Glutamatergic neuron (in vitro differentiated cells): ENCODE measurements around the gene RAD50. TPM values are rescaled to one million over a fixed set of nuclear protein-coding genes. Genes with fewer than 3 reads are reported as not detected.

ENCODE experiments used
- DNase-seq: peaks from one replicate; pipeline ENCODE4 v3.0.0; 2022
- H3K27ac Mint-ChIP-seq: one replicate; pipeline ENCODE4 v1.8.0; 2020; ENCODE audit warnings: mild to moderate bottlenecking, mixed read lengths, inconsistent platforms; ENCODE audit not compliant: unreplicated experiment
- H3K27me3 Mint-ChIP-seq: one replicate; pipeline ENCODE4 v1.8.0; 2020; ENCODE audit warnings: mild to moderate bottlenecking, moderate library complexity, mixed read lengths, inconsistent platforms; ENCODE audit not compliant: unreplicated experiment
- H3K36me3 Mint-ChIP-seq: one replicate; pipeline ENCODE4 v1.8.0; 2020; ENCODE audit warnings: mild to moderate bottlenecking, mixed read lengths, inconsistent platforms; ENCODE audit not compliant: unreplicated experiment
- H3K4me1 Mint-ChIP-seq: one replicate; pipeline ENCODE4 v1.8.0; 2020; ENCODE audit warnings: mild to moderate bottlenecking, low read depth, mixed read lengths, inconsistent platforms; ENCODE audit not compliant: unreplicated experiment
- H3K4me3 Mint-ChIP-seq: one replicate; pipeline ENCODE4 v1.8.0; 2020; ENCODE audit warnings: mild to moderate bottlenecking, mixed read lengths, inconsistent platforms; ENCODE audit not compliant: unreplicated experiment
- H3K9me3 Mint-ChIP-seq: one replicate; pipeline ENCODE4 v1.8.0; 2020; ENCODE audit warnings: mild to moderate bottlenecking, moderate library complexity, mixed read lengths, inconsistent platforms; ENCODE audit not compliant: unreplicated experiment
- total RNA-seq: library from RNA; stranded (reverse); fragmentation: NEBNext Ultra II Directional; extraction: Animal tissue kit (Norgen Biotek cat#: 25700); gene quantifications from one replicate; pipeline ENCODE4 v1.2.1, GENCODE V29; 2021; ENCODE audit not compliant: unreplicated experiment
- TF ChIP-seq, protein P1 (sequence below): fragments of 200-600 bp; sonication (generic); IDR thresholded peaks from one replicate; pipeline ENCODE4 v1.5.0; 2021; ENCODE audit not compliant: partially characterized antibody, unreplicated experiment

Gene RAD50
- total RNA-seq, 1 donor from 2014 or later: 34.9 TPM

DNA sequence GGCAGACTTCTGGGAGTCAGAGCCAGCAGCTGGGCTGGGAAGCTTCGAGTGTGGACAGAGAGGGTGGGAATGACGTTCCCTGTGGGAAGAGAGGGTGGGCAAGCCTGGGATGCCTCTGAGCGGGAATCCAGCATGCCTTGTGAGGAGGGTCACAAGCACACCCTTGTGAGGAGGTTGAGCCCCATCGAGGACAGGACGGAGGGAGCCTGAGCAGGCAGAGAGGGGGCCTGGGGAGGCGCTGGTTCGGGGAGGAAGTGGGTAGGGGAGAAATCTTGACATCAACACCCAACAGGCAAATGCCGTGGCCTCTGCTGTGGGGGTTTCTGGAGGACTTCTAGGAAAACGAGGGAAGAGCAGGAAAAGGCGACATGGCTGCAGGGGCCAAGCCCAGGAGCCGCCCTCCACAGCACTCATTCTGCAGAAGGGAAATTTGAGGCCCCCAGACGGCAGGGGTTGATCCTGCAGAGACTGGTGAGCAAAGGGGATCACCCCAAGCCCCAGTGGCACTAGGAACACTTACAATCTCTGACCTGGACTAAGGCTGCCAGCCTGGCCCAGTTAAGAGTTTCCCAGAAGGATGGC lies 100.1 kb downstream of the RAD50 start:
- Mint-ChIP-seq H3K36me3 (no peaks in the 10 kb centered on the region), H3K9me3 (peaks cover 7% of the 10 kb centered on the region), H3K27me3 (peaks cover 6% of the 10 kb centered on the region), H3K4me3 (peak overlapping the region; percentile 34), H3K27ac (no peak overlapping the region), H3K4me1 (peaks cover 11% of the 10 kb centered on the region)
- no peak for DNase-seq
- TF ChIP-seq, protein P1, sequence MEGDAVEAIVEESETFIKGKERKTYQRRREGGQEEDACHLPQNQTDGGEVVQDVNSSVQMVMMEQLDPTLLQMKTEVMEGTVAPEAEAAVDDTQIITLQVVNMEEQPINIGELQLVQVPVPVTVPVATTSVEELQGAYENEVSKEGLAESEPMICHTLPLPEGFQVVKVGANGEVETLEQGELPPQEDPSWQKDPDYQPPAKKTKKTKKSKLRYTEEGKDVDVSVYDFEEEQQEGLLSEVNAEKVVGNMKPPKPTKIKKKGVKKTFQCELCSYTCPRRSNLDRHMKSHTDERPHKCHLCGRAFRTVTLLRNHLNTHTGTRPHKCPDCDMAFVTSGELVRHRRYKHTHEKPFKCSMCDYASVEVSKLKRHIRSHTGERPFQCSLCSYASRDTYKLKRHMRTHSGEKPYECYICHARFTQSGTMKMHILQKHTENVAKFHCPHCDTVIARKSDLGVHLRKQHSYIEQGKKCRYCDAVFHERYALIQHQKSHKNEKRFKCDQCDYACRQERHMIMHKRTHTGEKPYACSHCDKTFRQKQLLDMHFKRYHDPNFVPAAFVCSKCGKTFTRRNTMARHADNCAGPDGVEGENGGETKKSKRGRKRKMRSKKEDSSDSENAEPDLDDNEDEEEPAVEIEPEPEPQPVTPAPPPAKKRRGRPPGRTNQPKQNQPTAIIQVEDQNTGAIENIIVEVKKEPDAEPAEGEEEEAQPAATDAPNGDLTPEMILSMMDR: no peak

GRCh38 chr5:132657676-132658380 lies 101.1 kb downstream of the RAD50 start, which contains the start of gene IL13:
Gene IL13 (plus strand): TSS chr5:132658173. CDS start chr5:132658187, 14 bp downstream.
- Mint-ChIP-seq H3K9me3 (peaks cover 7% of the 10 kb centered on the region), H3K27me3 (peaks cover 10% of the 10 kb centered on the region), H3K4me3 (no peak within 1 kb of the TSS), H3K4me1 (peaks cover 11% of the 10 kb centered on the region), H3K27ac (no peak within 1 kb of the TSS), H3K36me3 (no peaks in the 10 kb centered on the region)
- TF ChIP-seq, protein P1: no peak
- no peak for DNase-seq

DNA sequence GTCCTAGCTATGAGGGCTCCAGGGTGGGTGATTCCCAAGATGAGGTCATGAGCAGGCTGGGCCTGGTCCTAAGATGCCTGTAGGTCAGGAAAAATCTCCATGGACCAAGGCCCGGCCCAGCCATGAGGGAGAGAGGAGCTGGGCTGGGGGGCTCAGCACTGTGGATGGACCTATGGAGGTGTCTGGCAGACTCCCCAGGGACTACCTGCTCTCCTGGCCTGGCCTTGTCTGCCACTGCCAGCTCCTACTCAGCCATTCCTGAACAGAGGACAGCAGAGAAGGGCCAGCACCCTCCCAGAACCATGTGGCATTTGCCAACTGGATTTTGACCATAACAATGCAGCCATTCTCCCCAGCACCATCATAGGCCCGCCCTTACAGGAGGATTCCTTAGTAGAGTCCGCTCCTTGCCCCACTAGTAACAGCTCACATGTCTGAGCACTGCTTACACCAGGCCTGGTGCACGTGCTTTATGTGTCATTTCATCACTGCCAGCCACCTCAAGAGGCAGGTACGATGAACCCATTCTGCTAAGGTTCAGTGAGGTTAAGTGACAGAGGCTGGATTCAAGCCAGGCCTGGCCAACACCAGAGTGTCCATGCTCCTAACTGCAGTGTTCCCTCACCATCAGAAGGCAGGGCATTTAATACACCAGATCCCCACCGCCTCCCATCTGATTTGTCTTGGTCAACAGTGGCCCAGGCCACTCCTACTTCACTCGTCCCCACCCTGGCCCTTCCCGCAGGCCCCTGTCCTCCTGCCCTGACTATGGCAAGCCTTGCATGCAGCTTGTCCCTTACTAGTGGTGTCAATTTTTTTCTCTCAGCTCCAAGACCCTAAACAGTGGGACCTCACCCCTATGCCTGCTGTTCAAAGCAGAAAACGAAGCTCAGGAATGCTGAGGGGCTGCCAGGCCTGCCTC lies 101.9 kb downstream of the RAD50 start:
- Mint-ChIP-seq H3K4me3 (no peak overlapping the region), H3K4me1 (peaks cover 11% of the 10 kb centered on the region), H3K9me3 (peaks cover 7% of the 10 kb centered on the region), H3K27me3 (peaks cover 10% of the 10 kb centered on the region), H3K36me3 (no peaks in the 10 kb centered on the region), H3K27ac (no peak overlapping the region)
- TF ChIP-seq, protein P1: no peak
- no peak for DNase-seq

DNA sequence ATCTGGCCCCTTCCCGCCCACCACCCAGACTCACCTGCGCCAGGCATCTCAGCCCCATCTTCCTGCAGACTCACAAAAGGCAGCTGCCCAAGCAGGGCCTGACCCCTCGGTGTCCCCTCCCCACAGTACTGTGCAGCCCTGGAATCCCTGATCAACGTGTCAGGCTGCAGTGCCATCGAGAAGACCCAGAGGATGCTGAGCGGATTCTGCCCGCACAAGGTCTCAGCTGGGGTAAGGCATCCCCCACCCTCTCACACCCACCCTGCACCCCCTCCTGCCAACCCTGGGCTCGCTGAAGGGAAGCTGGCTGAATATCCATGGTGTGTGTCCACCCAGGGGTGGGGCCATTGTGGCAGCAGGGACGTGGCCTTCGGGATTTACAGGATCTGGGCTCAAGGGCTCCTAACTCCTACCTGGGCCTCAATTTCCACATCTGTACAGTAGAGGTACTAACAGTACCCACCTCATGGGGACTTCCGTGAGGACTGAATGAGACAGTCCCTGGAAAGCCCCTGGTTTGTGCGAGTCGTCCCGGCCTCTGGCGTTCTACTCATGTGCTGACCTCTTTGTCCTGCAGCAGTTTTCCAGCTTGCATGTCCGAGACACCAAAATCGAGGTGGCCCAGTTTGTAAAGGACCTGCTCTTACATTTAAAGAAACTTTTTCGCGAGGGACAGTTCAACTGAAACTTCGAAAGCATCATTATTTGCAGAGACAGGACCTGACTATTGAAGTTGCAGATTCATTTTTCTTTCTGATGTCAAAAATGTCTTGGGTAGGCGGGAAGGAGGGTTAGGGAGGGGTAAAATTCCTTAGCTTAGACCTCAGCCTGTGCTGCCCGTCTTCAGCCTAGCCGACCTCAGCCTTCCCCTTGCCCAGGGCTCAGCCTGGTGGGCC lies 103.1 kb downstream of the RAD50 start:
- Mint-ChIP-seq H3K4me1 (peaks cover 17% of the 10 kb centered on the region), H3K27me3 (peaks cover 9% of the 10 kb centered on the region), H3K36me3 (no peaks in the 10 kb centered on the region), H3K4me3 (no peak overlapping the region), H3K27ac (no peak overlapping the region), H3K9me3 (peaks cover 7% of the 10 kb centered on the region)
- TF ChIP-seq, protein P1: no peak
- DNase-seq: no peak
